SIG-M5 (cell line): ENCODE results near the gene MAGEA3.
"Not testable (repeated sequence)": the region's sequence is repeated elsewhere in the genome, so short reads cannot be mapped to it uniquely, and the experiment has no call there.

Experiments
- DNase-seq: peaks from one replicate; lab custom pipeline; 2025; lab: John Stamatoyannopoulos, UW

The MAGEA3 gene, protein sequence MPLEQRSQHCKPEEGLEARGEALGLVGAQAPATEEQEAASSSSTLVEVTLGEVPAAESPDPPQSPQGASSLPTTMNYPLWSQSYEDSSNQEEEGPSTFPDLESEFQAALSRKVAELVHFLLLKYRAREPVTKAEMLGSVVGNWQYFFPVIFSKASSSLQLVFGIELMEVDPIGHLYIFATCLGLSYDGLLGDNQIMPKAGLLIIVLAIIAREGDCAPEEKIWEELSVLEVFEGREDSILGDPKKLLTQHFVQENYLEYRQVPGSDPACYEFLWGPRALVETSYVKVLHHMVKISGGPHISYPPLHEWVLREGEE

DNA sequence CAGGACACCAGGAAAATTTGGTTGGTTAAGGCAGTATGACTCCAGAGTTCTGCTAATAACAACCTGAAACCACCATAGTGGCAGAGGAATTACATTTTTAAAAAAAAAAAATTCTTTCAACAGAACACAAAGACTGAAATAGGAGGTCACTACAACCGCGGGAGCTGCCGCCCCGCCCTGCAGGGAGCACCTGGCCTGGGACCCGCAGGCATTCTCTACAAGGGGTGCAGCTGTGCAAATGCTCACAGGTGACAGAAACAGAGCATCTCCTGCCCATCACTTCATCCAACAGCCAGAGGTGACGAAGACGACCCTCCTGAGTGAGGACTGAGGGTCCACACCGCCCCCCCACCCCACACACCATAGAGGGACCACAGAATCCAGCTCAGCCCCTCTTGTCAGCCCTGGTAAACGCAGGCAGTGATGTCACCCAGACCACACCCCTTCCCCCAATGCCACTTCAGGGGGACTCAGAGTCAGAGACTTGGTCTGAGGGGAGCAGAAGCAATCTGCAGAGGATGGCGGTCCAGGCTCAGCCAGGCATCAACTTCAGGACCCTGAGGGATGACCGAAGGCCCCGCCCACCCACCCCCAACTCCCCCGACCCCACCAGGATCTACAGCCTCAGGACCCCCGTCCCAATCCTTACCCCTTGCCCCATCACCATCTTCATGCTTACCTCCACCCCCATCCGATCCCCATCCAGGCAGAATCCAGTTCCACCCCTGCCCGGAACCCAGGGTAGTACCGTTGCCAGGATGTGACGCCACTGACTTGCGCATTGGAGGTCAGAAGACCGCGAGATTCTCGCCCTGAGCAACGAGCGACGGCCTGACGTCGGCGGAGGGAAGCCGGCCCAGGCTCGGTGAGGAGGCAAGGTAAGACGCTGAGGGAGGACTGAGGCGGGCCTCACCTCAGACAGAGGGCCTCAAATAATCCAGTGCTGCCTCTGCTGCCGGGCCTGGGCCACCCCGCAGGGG, at the start of gene MAGEA3:
MAGEA3 (plus strand) TSS at position 843 of the 980 bp plus-strand sequence. CDS start 2,039 bp downstream, outside the sequence.
- not testable (repeated sequence) for DNase-seq

DNA sequence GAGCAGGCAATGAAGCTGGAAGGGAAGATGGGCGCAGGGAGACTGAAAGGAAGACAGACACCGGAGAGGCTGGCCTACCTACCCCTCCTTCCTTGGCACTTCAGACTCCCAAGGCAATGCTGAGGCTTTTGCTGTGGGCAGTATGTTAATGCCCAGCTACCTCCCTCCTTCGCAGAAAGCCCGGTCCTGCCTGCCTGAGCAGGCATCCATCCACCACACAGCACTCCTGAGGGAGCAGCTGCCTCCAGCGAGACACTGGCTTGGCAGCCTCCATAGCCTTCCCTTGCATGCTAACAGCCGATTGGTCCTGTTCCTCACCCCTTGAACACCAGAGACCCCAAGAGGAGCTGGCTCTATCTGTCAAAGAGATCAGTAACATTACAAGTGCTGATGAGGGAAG, 46.5 kb upstream of the MAGEA3 start:
- DNase-seq, result no peak

- no peak for DNase-seq
Observed at GRCh38 chrX:152652467-152652866, 46.1 kb upstream of the MAGEA3 start.

- DNase-seq, result no peak
Observed at GRCh38 chrX:152656087-152656486, 42.5 kb upstream of the MAGEA3 start.

DNA sequence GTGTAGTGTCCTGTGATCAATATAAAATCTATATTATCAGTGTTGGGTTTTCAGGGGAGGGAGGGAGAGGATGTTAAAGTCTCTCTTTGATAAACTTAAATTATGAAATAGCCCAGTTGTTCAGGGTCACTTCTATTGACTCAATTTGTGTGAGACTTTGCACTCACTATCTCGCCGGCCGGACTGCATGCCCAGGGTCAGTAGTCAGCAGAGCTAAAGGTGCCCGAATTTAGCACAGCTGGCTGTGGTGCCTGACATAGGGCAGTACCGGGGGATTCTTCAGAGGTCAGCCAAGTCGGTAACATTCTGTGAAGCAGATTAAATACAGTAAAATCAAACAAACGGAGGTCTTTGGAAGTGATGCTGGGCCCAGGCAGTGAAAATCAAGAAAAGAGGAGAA, 41.7 kb upstream of the MAGEA3 start:
- DNase-seq, result no peak

DNA sequence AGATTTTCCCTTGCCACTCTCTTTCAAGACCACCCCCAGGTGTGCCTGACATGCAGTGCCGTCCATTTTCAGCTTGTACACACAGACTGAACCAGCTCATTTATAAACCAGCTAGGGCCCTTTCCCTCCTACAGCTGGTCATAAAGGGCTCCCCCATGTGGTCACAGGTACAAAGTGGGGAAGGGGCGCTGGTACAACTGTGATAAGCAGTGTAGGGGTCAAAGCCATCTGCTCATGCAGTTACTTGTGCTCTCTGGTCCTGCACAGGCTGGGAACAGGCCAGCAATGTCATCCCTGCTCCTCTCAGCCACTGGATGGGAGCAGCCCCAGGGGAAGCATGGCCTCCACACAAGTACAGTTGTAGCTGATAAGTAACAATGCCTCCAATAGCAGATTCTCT, 40.3 kb upstream of the MAGEA3 start:
- no peak for DNase-seq

- no peak for DNase-seq
Observed at GRCh38 chrX:152663086-152663485, 35.5 kb upstream of the MAGEA3 start.

DNA sequence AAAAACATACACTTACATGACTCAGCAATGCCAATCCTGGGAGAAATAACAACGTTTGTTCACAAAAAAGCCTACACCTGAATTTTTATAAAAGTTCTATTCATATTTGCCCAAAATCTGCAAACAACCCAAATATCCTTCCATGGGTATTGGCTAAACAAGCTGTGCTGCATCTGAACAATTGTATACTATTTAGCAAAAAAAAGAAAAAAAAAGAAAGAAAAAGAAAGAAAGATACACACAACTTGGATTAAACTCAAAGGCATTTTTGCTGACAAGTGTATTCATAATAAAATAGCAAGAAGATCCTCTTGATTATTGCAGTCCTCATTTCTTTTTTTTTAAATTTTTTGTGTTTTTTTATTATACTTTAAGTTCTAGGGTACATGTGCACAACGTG, 24.5 kb upstream of the MAGEA3 start:
- no peak for DNase-seq

DNA sequence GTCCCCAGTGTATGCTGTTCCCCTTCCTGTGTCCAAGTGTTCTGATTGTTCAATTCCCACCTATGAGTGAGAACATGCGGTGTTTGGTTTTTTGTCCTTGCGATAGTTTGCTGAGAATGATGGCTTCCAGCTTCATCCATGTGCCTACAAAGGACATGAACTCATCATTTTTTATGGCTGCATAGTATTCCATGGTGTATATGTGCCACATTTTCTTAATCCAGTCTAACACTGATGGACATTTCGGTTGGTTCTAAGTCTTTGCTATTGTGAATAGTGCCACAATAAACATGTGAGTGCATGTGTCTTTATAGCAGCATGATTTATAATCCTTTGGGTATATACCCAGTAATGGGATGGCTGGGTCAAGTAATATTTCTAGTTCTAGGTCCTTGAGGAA, 23.9 kb upstream of the MAGEA3 start:
- DNase-seq, result not testable (repeated sequence)

DNA sequence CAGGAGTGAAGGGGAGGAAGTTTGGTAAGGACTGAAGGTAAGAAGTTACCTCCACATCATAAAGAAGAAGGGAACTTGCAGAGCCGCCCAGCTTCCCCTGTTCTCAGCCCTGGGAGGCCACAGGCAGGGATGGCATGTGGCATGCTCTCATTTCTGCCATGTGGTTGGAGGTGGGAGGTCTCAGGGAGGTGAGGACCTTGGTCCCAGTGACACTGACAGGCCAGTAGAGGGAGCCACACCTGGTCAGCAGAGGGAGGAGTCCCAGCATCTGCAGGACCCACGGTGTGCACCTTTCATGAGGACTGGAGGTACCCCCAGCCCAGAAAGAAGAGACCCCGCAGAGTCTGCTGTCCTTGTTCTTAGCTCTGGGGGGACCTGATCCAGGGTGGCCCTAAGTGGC, 17.6 kb upstream of the MAGEA3 start:
- not testable (repeated sequence) for DNase-seq

GRCh38 chrX:152700390-152700789, 1.8 kb downstream of the MAGEA3 start:
- DNase-seq, result not testable (repeated sequence)

DNA sequence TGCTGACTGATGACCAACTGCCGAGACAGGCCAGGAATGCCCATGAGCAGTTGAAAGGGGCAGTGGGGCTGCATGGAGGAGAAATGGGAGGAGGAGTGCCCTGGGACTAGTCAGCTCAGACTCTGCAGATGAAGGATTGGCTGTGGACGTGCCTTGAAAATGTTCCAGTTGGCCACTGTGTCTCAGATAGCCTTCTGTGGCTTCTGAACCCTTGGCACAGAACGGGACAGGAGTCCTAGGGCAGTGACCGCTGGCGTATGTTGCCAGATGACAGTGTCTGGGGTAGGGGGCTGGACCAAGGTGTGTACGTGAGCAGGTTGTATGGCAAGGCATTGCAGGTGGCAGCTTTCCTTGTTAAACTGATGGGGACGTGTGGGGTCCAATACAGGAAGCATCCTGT, 7.9 kb downstream of the MAGEA3 start:
- DNase-seq, result not testable (repeated sequence)

DNA sequence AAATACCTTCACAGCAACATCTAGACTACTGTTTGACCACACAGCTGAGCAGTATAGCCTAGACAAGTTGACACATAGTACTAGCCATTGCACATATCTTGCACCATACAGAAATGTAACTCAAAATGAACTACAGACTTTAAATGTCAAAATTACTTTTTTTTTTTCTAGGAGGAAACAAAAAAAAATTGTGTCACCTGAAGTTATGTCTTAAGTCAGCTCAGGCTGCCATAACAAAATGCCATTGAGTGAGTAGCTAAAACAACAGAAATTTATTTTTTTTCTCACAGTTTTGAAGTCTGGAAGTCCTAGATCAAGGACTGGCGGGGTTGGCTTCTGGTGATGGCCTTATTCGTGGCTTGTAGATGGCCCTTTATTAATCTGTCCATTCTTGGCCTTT, 10.6 kb downstream of the MAGEA3 start, which contains the start of gene CSAG2:
CSAG2 (minus strand) TSS at position 101 of the 400 bp plus-strand sequence. CDS start 161 bp downstream, outside the sequence.
- DNase-seq, result not testable (repeated sequence)

DNA sequence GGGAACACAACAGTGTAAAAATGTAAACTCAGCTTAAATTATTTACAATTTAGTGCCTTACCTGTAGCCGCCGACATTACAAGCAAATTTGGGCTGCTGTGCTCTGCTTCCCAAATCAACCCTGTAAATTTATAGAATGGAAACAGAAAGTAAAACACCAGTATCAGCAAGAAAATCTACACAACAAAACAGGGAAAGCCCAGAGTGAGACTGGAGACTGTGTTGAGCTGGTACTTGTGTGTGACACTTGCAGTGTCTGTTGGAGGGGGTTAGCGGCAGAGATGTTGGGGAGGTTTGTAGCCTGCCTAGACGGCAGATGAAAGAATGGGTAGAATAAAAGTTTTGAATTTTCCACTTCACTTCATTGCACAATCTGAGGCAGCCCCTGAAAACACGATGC, 14.6 kb downstream of the MAGEA3 start:
- not testable (repeated sequence) for DNase-seq

DNA sequence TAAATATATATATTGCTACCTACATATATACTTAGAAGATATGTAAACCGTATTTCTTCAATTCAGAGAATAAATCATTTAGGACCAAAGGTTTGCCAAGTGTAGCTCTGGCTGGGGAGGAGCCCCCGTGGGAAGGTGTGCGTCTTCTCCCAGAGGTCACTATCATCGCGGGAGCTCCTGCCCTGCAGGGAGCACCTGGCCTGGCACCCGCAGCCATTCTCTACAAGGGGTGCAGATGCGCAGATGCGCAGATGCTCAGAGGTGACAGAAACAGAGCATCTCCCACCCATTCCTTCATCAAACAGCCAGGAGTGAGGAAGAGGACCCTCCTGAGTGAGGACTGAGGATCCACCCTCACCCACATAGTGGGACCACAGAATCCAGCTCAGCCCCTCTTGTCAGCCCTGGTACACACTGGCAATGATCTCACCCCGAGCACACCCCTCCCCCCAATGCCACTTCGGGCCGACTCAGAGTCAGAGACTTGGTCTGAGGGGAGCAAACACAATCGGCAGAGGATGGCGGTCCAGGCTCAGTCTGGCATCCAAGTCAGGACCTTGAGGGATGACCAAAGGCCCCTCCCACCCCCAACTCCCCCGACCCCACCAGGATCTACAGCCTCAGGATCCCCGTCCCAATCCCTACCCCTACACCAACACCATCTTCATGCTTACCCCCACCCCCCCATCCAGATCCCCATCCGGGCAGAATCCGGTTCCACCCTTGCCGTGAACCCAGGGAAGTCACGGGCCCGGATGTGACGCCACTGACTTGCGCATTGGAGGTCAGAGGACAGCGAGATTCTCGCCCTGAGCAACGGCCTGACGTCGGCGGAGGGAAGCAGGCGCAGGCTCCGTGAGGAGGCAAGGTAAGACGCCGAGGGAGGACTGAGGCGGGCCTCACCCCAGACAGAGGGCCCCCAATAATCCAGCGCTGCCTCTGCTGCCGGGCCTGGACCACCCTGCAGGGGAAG, 15.5 kb downstream of the MAGEA3 start, which contains the start of gene MAGEA2B:
MAGEA2B (plus strand) TSS at position 814 of the 973 bp plus-strand sequence. CDS start 2,479 bp downstream, outside the sequence.
- not testable (repeated sequence) for DNase-seq

- no peak for DNase-seq
Observed at GRCh38 chrX:152725409-152725808, 26.8 kb downstream of the MAGEA3 start.

- no peak for DNase-seq
Observed at GRCh38 chrX:152733261-152733975, 34.8 kb downstream of the MAGEA3 start, which contains the start of the genes CSAG1 and MAGEA12. TSS of gene CSAG1 (minus strand) at chrX:152733721. CDS start at chrX:152732460, 1,261 bp downstream. TSS of gene MAGEA12 (plus strand) at chrX:152733757. CDS start at chrX:152736162, 2,405 bp downstream.

DNA sequence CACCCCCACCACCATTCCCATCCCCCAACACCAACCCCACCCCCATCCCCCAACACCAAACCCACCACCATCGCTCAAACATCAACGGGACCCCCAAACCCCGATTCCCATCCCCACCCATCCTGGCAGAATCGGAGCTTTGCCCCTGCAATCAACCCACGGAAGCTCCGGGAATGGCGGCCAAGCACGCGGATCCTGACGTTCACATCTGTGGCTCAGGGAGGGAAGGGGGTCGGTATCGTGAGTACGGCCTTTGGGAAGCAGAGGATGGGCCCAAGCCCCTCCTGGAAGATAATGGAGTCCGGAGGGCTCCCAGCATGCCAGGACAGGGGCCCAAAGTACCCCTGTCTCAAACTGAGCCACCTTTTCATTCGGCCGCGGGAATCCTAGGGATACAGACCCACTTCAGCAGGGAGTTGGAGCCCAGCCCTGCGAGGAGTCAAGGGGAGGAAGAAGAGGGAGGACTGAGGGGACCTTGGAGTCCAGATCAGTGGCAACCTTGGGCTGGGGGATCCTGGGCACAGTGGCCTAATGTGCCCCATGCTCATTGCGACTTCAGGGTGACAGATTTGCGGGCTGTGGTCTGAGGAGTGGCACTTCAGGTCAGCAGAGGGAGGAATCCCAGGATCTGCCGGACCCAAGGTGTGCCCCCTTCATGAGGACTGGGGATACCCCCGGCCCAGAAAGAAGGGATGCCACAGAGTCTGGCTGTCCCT, 35.7 kb downstream of the MAGEA3 start:
- DNase-seq, result not testable (repeated sequence)

DNA sequence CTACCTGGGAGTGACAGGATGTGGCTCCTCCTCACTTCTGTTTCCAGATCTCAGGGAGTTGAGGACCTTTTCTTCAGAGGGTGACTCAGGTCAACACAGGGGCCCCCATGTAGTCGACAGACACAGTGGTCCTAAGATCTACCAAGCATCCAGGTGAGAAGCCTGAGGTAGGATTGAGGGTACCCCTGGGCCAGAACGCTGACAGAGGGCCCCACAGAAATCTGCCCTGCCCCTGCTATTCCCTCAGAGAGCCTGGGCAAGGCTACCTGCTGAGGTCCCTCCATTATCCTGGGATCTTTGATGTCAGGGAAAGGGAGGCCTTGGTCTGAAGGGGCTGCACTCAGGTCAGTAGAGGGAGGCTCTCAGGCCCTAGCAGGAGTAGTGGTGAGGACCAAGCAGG, 36.5 kb downstream of the MAGEA3 start:
- no peak for DNase-seq
